GM12873 (cell line): ENCODE data around the gene TCHHL1.

ENCODE experiments used
- CTCF ChIP-seq: IDR thresholded peaks from 2 replicates; pipeline ENCODE4 v1.5.1; 2012; ENCODE audit warnings: low read depth, mild to moderate bottlenecking, moderate library complexity, low read length, control low read depth; ENCODE audit not compliant: insufficient read depth; ENCODE audit errors: missing control alignments

Gene TCHHL1

GRCh38 chr1:152109231-152109997 is 20.6 kb upstream of the TCHHL1 start:
- TF ChIP-seq CTCF, result no peak

- TF ChIP-seq CTCF, result no peak
These were observed 20.0 kb upstream of the TCHHL1 start for GRCh38 chr1:152108882-152109222.

DNA sequence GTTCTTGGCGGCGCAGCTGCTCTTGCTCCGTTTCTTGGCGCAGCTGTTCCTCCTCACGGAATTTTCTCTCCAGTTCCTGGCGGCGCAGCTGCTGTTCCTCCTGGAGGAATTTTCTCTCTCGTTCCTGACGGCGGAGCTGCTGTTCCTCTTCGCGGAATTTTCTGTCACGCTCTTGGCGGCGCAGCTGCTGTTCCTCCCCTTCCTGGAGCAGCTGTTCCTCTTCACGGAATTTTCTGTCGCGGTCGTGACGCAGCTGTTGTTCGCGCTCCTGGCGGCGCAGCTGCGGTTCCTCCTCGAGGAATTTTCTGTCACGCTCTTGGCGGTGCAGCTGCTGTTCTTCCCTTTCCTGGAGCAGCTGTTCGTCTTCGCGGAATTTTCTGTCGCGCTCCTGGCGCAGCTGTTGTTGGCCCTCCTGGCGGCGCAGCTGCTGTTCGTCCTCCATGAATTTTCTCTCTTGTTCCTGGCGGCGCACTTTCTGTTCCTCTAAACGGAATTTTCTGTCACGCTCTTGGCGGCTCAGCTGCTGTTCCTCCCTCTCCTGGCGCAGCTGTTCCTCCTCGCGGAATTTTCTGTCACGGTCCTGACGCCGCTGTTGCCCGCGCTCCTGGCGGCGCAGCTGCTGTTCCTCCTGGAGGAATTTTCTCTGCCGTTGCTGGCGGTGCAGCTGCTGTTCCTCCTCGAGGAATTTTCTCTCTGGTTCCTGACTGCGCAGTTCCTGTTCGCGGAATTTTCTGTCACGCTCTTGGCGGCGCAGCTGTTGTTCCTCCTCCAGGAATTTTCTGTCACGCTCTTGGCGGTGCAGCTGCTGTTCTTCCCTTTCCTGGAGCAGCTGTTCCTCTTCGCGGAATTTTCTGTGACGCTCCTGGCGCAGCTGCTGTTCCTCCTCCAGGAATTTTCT is 19.4 kb upstream of the TCHHL1 start:
- TF ChIP-seq CTCF, result no peak

DNA sequence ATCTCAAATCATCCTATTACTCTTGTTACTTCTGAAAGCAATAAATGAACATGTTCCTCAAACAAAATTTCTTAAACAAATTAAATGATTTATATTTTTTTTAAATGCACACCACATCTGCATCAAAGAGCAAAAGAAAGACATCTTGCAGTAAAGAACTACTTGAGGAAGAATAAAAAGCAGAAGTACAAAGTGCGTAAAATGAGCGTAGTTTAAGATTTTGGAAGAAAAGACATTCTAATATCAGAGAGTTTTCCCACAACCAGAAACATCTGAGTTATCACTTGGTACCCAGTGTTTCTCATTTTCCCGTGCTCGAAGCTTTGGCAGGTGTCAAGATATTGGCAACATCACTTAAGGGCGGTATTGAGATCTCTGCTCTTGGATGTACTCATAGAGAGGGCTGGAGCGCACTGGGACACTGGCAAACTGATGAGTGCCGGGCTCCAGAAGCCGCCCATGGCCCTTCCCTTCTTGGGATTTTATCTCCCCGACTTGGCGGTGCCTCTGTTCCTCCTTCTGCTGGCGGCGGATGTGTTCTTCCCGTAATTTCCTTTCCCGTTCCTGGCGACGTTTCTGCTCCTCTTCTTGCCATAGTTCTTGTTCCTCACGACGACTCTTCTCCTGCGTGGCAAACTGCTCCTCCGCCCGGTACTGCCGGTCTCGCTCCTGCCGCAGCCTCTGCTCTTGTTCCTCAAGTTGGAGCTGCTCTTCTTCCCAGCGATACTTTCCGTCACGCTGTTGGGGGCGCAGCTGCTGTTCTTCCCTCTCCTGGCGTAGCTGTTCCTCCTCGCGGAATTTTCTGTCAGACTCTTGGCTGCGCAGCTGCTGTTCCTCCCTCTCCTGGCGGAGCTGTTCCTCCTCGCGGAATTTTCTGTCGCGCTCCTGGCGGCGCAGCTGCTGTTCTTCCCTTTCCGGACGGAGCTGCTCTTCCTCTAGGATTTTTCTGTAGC is 18.4 kb upstream of the TCHHL1 start:
- TF ChIP-seq CTCF, result no peak

GRCh38 chr1:152104854-152105253 is 16.0 kb upstream of the TCHHL1 start:
- TF ChIP-seq CTCF, result no peak

DNA sequence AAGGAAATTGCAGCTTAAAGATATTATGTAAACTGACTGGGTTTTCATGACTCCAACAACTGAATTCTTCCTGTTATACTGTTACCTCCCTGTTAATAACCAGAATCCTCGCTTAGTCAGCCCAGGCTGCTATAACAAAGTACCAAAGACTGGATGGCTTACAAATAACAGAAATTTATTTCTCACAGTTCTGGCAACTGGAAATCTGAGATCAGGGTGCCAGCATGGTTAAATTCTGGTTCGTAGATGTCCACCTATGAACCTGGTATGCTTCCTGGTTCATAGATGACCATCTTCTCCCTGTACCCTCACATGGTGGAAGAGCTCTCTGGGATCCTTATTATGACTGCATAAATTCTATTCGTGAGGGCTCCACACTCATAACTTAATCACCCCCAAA is 8.1 kb upstream of the TCHHL1 start:
- no peak for TF ChIP-seq CTCF

DNA sequence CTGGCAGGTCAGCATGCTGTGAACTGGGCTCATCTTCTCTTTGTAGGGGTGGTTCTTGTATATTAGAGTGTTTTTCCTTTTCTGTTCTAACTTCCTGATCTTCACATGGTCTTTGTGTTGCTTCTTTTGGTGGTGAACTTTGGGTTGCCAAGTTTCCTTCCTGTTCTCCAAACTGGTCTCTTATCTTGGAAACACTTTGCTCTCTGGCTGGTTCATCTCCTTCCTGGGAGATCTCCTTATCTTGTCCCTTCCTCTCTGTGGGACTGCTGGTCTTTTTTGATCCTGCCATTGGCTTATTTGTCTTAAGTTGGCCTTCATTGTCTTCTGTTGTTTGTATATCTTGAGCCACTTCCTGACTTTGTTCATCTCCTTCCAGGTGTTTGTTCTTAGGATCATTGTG is 2.1 kb downstream of the TCHHL1 start:
- TF ChIP-seq CTCF, result no peak
